Osteoblast (primary cell): Measurements from ENCODE around the gene EIF2B1. TPM values are rescaled to one million over a fixed set of nuclear protein-coding genes. Genes with fewer than 3 reads are reported as not detected.

Source experiments
- DNase-seq: peaks from one replicate; pipeline ENCODE4 v3.0.0; 2011; ENCODE audit warnings: low spot score, mixed read lengths; ENCODE audit not compliant: insufficient read length; ENCODE audit errors: missing footprints
- H2AFZ ChIP-seq: 2 replicates; pipeline ENCODE4 v1.6.0; 2011; ENCODE audit warnings: mild to moderate bottlenecking, low read length
- H3K27ac ChIP-seq: 2 replicates; pipeline ENCODE4 v1.5.1; 2011; ENCODE audit warnings: mild to moderate bottlenecking, low read depth, low read length, moderate library complexity
- H3K27me3 ChIP-seq: 2 replicates; pipeline ENCODE4 v1.6.0; 2012; ENCODE audit warnings: mild to moderate bottlenecking, control low read depth, inconsistent platforms, low read length, moderate library complexity; ENCODE audit not compliant: insufficient read depth
- H3K36me3 ChIP-seq: 2 replicates; pipeline ENCODE4 v1.5.1; 2011; ENCODE audit warnings: mild to moderate bottlenecking, low read length, control low read depth, moderate library complexity; ENCODE audit not compliant: insufficient read depth
- H3K4me1 ChIP-seq: 2 replicates; pipeline ENCODE4 v1.5.1; 2011; ENCODE audit warnings: mild to moderate bottlenecking, low read length, control low read depth, moderate library complexity; ENCODE audit not compliant: insufficient read depth
- H3K4me2 ChIP-seq: 2 replicates; pipeline ENCODE4 v1.6.0; 2011; ENCODE audit warnings: mild to moderate bottlenecking, low read length; ENCODE audit not compliant: insufficient read depth
- H3K4me3 ChIP-seq: fragments of 200-600 bp; sonication (generic); 3 replicates; pipeline ENCODE4 v1.5.1; 2012; ENCODE audit warnings: mild to moderate bottlenecking, low read length, inconsistent platforms; ENCODE audit not compliant: insufficient read depth
- H3K79me2 ChIP-seq: 2 replicates; pipeline ENCODE4 v1.6.0; 2012; ENCODE audit warnings: mild to moderate bottlenecking, low read length, control low read depth, inconsistent platforms; ENCODE audit not compliant: insufficient read depth
- H3K9me3 ChIP-seq: 2 replicates; pipeline ENCODE4 v1.5.1; 2011; ENCODE audit warnings: low read depth, low read length, control low read depth
- H4K20me1 ChIP-seq: 2 replicates; pipeline ENCODE4 v1.6.0; 2012; ENCODE audit warnings: mild to moderate bottlenecking, low read length, control low read depth; ENCODE audit not compliant: insufficient read depth
- CTCF ChIP-seq: IDR thresholded peaks from 2 replicates; pipeline ENCODE4 v1.5.1; 2011; ENCODE audit warnings: mild to moderate bottlenecking, low read depth, low read length, moderate library complexity; ENCODE audit errors: extremely low read depth
- total RNA-seq: library from RNA; depleted of rRNA; stranded (reverse); fragments of >200 nt; gene quantifications from 2 replicates; pipeline ENCODE4 v1.2.3, GENCODE V29; 2012

Gene EIF2B1
- total RNA-seq, 1 donor, result 32.6 TPM

DNA sequence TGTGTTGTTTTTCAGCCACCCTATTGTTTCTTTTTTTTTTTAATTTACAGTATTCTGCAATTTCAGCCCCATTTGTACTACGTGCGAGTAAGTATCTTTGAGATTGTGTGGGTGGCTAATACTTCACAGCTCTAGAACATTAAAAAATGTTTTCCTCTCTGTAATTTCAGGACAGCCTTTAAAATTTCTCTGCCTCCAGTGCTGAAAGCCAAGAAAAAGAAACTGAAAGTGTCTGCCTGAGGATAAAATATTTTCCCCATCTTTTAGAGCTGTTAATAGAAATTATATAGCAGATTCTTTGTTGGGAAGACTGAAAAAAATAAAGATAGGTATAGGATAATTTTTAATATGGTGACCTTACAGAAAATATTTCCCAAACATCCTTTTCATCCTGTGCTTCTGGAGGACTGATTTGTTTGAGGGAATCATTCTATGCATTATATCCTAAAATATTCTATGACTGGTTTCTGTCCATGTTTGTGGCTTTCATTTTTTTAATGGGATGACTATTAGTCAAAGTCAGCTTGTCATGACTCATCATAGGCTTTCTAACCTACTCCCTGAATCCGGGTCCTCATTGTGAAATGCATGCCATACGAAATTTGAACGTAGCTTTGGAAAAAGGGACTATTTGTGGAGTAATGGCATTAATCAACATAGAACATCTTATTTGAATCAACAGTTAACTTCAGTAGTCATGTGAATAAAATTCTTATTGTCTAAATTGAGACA is 26.7 kb upstream of the EIF2B1 start:
- TF ChIP-seq CTCF, result no peak
- Histone ChIP-seq H3K79me2 (no peaks in the 10 kb centered on the region), H3K4me3 (peak overlapping the region; percentile 14), H2AFZ (peak overlapping the region; percentile 53), H3K4me1 (peaks cover 17% of the 10 kb centered on the region), H3K4me2 (peak overlapping the region; percentile 64), H3K36me3 (peaks cover 42% of the 10 kb centered on the region), H3K27ac (peak overlapping the region; percentile 86), H3K27me3 (no peaks in the 10 kb centered on the region), H4K20me1 (no peaks in the 10 kb centered on the region), H3K9me3 (no peaks in the 10 kb centered on the region)
- DNase-seq, result peak; percentile 91

DNA sequence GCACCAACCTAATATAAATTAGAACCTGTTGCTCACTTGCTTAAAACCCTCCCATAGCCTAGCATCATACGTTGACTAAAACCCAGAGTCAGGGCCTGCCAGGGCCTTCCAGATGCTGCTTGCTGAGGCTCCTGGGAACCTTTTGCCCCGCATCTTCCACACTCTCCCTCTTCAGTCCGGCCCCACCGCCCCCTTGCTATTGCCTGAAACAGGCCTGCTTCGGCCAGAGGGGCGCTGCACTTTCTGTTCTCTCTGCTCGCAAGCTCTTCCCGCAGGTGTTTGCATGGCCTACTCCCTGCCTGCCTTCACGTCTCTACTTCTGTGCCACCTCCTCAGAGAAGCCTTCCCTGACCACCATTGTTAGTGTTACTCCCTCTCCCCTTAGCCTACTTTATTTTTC is 23.7 kb upstream of the EIF2B1 start:
- Histone ChIP-seq H3K4me2 (no peak overlapping the region), H3K27ac (no peak overlapping the region), H2AFZ (no peak overlapping the region), H3K9me3 (no peaks in the 10 kb centered on the region), H3K79me2 (no peaks in the 10 kb centered on the region), H4K20me1 (no peaks in the 10 kb centered on the region), H3K27me3 (no peaks in the 10 kb centered on the region), H3K4me3 (no peak overlapping the region), H3K36me3 (peaks cover 39% of the 10 kb centered on the region), H3K4me1 (peaks cover 17% of the 10 kb centered on the region)
- no peak for DNase-seq
- TF ChIP-seq CTCF, result no peak

GRCh38 chr12:123656392-123656791 is 22.9 kb upstream of the EIF2B1 start:
- no peak for DNase-seq
- Histone ChIP-seq H3K27ac (no peak overlapping the region), H3K4me1 (peaks cover 17% of the 10 kb centered on the region), H3K27me3 (no peaks in the 10 kb centered on the region), H3K4me3 (no peak overlapping the region), H4K20me1 (no peaks in the 10 kb centered on the region), H3K4me2 (no peak overlapping the region), H2AFZ (no peak overlapping the region), H3K36me3 (peaks cover 45% of the 10 kb centered on the region), H3K79me2 (no peaks in the 10 kb centered on the region), H3K9me3 (no peaks in the 10 kb centered on the region)
- TF ChIP-seq CTCF, result no peak

GRCh38 chr12:123655420-123655819 is 21.9 kb upstream of the EIF2B1 start:
- TF ChIP-seq CTCF, result no peak
- Histone ChIP-seq H3K27me3 (no peaks in the 10 kb centered on the region), H3K4me3 (no peak overlapping the region), H3K79me2 (no peaks in the 10 kb centered on the region), H3K4me1 (peaks cover 11% of the 10 kb centered on the region), H3K27ac (no peak overlapping the region), H4K20me1 (no peaks in the 10 kb centered on the region), H3K36me3 (peaks cover 48% of the 10 kb centered on the region), H2AFZ (no peak overlapping the region), H3K4me2 (no peak overlapping the region), H3K9me3 (no peaks in the 10 kb centered on the region)
- peak; percentile 72 for DNase-seq
